Measurements from ENCODE around the gene PIP5KL1. TPM values are rescaled to one million over a fixed set of nuclear protein-coding genes. Genes with fewer than 3 reads are reported as not detected.

Gene PIP5KL1
- polyA plus RNA-seq, 1 donor from 2014 or later, result 3.4 TPM

DNA sequence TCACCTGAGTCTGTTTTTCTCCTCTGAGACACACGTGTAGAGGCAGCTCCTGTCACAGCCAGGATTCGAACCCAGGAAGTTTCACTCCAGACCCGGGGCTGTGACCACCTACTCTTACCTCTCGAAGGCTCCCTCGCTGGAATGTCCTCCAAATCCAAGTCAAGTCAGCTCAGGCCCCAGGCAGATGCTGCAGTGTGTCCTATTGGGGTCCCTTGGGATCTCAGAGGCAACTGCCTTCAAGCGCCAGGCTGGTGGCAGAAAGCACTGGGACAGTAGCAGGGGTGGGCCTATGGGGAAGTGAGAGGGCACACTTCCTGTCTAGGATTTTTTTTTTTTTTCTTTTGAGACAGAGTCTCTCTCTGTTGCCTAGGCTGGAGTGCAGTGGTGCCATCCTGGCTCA, 13.0 kb downstream of the PIP5KL1 start:
- no peaks in the 10 kb centered on the region for H3K9me2 ChIP-seq (ENCODE audit: insufficient read depth, low read length)
- no peaks in the 10 kb centered on the region for H4K20me1 ChIP-seq (ENCODE audit: insufficient read depth)
- H3K27me3 ChIP-seq (ENCODE audit: insufficient read depth, low read depth, low read length), result no peaks in the 10 kb centered on the region
- H3K9ac ChIP-seq (ENCODE audit: low read length), result peak overlapping the region; percentile 61
- H3K36me3 ChIP-seq (ENCODE audit: insufficient read depth, low read length), result no peaks in the 10 kb centered on the region
- H3F3A ChIP-seq (ENCODE audit: insufficient read depth, low read length, poor library complexity, severe bottlenecking), result no peaks in the 10 kb centered on the region
- H2AFZ ChIP-seq (ENCODE audit: low read depth, low read length), result no peak overlapping the region
- no peaks in the 10 kb centered on the region for H3K79me2 ChIP-seq (replicated peaks; ENCODE audit: insufficient read depth, low read length)
- H3K9me3 ChIP-seq (ENCODE audit: low read length), result no peaks in the 10 kb centered on the region
- H3K4me2 ChIP-seq (ENCODE audit: low read length), result no peak overlapping the region
- H3K27ac ChIP-seq (ENCODE audit: low read length), result no peak overlapping the region
- H3K4me3 ChIP-seq (ENCODE audit: low read length), result peak overlapping the region; percentile 70
- TF ChIP-seq TAF1 (IDR thresholded peaks at IDR 0.05; ENCODE audit: low read depth) (no peak), EZH2 (IDR thresholded peaks at IDR 0.05; ENCODE audit: borderline replicate concordance, insufficient read depth, low read length, poor library complexity, severe bottlenecking) (no peak), MXI1 (conservative IDR thresholded peaks at IDR 0.05; ENCODE audit: poor library complexity, severe bottlenecking) (no peak), SMC3 (conservative IDR thresholded peaks at IDR 0.05; ENCODE audit: poor library complexity) (no peak), EP300 (conservative IDR thresholded peaks at IDR 0.05; ENCODE audit: poor library complexity, severe bottlenecking) (no peak), RAD21 (conservative IDR thresholded peaks at IDR 0.05) (no peak), POLR2AphosphoS5 (IDR thresholded peaks at IDR 0.05) (no peak)
- TF ChIP-seq, protein P1, sequence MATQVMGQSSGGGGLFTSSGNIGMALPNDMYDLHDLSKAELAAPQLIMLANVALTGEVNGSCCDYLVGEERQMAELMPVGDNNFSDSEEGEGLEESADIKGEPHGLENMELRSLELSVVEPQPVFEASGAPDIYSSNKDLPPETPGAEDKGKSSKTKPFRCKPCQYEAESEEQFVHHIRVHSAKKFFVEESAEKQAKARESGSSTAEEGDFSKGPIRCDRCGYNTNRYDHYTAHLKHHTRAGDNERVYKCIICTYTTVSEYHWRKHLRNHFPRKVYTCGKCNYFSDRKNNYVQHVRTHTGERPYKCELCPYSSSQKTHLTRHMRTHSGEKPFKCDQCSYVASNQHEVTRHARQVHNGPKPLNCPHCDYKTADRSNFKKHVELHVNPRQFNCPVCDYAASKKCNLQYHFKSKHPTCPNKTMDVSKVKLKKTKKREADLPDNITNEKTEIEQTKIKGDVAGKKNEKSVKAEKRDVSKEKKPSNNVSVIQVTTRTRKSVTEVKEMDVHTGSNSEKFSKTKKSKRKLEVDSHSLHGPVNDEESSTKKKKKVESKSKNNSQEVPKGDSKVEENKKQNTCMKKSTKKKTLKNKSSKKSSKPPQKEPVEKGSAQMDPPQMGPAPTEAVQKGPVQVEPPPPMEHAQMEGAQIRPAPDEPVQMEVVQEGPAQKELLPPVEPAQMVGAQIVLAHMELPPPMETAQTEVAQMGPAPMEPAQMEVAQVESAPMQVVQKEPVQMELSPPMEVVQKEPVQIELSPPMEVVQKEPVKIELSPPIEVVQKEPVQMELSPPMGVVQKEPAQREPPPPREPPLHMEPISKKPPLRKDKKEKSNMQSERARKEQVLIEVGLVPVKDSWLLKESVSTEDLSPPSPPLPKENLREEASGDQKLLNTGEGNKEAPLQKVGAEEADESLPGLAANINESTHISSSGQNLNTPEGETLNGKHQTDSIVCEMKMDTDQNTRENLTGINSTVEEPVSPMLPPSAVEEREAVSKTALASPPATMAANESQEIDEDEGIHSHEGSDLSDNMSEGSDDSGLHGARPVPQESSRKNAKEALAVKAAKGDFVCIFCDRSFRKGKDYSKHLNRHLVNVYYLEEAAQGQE (IDR thresholded peaks at IDR 0.05; ENCODE audit: borderline replicate concordance), result no peak
- TF ChIP-seq, protein P2, sequence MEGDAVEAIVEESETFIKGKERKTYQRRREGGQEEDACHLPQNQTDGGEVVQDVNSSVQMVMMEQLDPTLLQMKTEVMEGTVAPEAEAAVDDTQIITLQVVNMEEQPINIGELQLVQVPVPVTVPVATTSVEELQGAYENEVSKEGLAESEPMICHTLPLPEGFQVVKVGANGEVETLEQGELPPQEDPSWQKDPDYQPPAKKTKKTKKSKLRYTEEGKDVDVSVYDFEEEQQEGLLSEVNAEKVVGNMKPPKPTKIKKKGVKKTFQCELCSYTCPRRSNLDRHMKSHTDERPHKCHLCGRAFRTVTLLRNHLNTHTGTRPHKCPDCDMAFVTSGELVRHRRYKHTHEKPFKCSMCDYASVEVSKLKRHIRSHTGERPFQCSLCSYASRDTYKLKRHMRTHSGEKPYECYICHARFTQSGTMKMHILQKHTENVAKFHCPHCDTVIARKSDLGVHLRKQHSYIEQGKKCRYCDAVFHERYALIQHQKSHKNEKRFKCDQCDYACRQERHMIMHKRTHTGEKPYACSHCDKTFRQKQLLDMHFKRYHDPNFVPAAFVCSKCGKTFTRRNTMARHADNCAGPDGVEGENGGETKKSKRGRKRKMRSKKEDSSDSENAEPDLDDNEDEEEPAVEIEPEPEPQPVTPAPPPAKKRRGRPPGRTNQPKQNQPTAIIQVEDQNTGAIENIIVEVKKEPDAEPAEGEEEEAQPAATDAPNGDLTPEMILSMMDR (IDR thresholded peaks at IDR 0.05; ENCODE audit: poor library complexity, severe bottlenecking), result no peak

DNA sequence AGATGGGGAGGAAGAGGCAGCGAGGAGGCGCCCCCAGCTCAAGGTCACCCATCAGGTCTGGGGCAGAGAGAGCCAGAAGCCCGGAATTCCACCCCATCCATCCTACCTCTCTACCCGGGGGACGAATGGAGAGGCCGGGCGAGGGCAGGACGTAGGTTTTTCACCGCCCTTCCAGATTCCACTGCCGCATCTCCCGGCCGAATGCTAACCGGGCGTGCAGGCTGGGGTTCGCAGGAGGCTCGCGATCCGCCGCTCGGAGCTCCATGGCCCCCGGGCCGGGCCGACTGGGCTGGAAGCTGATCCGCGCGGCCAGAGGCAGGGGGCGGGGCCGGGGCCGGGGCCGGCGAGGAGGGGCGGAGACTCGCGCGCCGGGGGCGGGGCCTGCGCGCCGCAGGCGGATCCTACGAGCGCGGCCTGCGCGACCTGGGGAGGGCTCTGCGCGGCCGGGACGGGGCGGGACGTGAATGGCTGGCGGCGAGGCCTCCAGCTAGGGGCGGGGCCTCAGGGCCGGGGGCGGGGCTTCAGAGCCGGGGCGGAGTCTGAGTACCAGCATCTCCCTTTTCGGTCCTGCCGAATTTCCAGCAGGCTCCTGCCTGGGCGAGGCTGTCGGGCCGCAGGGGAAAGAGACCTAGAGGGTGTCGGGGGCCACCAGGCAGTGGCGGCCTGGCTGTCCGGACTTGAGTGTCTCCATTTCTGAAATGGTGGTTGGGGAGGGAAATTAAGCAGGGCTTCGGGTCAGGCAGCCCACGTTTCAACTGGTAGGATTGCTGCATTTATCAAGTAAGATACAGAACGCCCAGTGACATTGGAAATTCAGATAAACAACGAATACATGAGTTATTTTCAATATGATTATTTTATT, 13.6 kb downstream of the PIP5KL1 start, which contains the start of gene ST6GALNAC4:
TSS of gene ST6GALNAC4 (minus strand) at position 322 of the 862 bp plus-strand sequence. CDS start 622 bp downstream, outside the sequence.
- no peaks in the 10 kb centered on the region for H3K9me3 ChIP-seq (ENCODE audit: low read length)
- H3K9ac ChIP-seq (ENCODE audit: low read length), result peak within 1 kb of the TSS; percentile 61
- TF ChIP-seq EP300 (conservative IDR thresholded peaks at IDR 0.05; ENCODE audit: poor library complexity, severe bottlenecking) (no peak), MXI1 (conservative IDR thresholded peaks at IDR 0.05; ENCODE audit: poor library complexity, severe bottlenecking) (peak; percentile 14), EZH2 (IDR thresholded peaks at IDR 0.05; ENCODE audit: borderline replicate concordance, insufficient read depth, low read length, poor library complexity, severe bottlenecking) (no peak)
- H3K27ac ChIP-seq (ENCODE audit: low read length), result peak within 1 kb of the TSS; percentile 9
- no peaks in the 10 kb centered on the region for H3K36me3 ChIP-seq (ENCODE audit: insufficient read depth, low read length)
- H3F3A ChIP-seq (ENCODE audit: insufficient read depth, low read length, poor library complexity, severe bottlenecking), result no peaks in the 10 kb centered on the region
- H3K79me2 ChIP-seq (replicated peaks; ENCODE audit: insufficient read depth, low read length), result no peaks in the 10 kb centered on the region
- H4K20me1 ChIP-seq (ENCODE audit: insufficient read depth), result no peaks in the 10 kb centered on the region
- peak within 1 kb of the TSS; percentile 65 for H3K4me2 ChIP-seq (ENCODE audit: low read length)
- H2AFZ ChIP-seq (ENCODE audit: low read depth, low read length), result peak within 1 kb of the TSS; percentile 65
- H3K27me3 ChIP-seq (ENCODE audit: insufficient read depth, low read depth, low read length), result no peaks in the 10 kb centered on the region
- peak within 1 kb of the TSS; percentile 70 for H3K4me3 ChIP-seq (ENCODE audit: low read length)
- no peaks in the 10 kb centered on the region for H3K9me2 ChIP-seq (ENCODE audit: insufficient read depth, low read length)

Measured in neural cell (in vitro differentiated cells).